Activated CD8-positive, alpha-beta memory T cell treated with anti-CD3 and anti-CD28 coated beads, Interleukin-2, amount 50 U/mL, for 48 hours (primary cell): ENCODE measurements around the gene TSPAN5.

Source experiments
- DNase-seq: peaks from one replicate; pipeline ENCODE4 v3.0.0-alpha.2; 2020

The TSPAN5 gene

GRCh38 chr4:98514741-98515469 is 143.5 kb downstream of the TSPAN5 start:
- DNase-seq: no peak

- no peak for DNase-seq
These were observed 145.5 kb downstream of the TSPAN5 start for GRCh38 chr4:98512918-98513317.

GRCh38 chr4:98510757-98511517 is 147.5 kb downstream of the TSPAN5 start:
- no peak for DNase-seq

GRCh38 chr4:98510340-98510739 is 148.1 kb downstream of the TSPAN5 start:
- DNase-seq: no peak

- DNase-seq: no peak
These were observed 148.7 kb downstream of the TSPAN5 start for GRCh38 chr4:98509721-98510120.

- DNase-seq: no peak
These were observed 149.4 kb downstream of the TSPAN5 start for GRCh38 chr4:98508829-98509598.

GRCh38 chr4:98508248-98508647 is 150.2 kb downstream of the TSPAN5 start:
- no peak for DNase-seq

GRCh38 chr4:98507299-98507698 is 151.1 kb downstream of the TSPAN5 start:
- DNase-seq: no peak

GRCh38 chr4:98506462-98507132 is 151.8 kb downstream of the TSPAN5 start:
- DNase-seq: no peak

- no peak for DNase-seq
These were observed 152.4 kb downstream of the TSPAN5 start for GRCh38 chr4:98505992-98506391.

GRCh38 chr4:98504091-98504490 is 154.3 kb downstream of the TSPAN5 start:
- DNase-seq: no peak

GRCh38 chr4:98503676-98504075 is 154.7 kb downstream of the TSPAN5 start:
- no peak for DNase-seq

- no peak for DNase-seq
These were observed 155.8 kb downstream of the TSPAN5 start for GRCh38 chr4:98502624-98503023.

GRCh38 chr4:98502031-98502430 is 156.4 kb downstream of the TSPAN5 start:
- DNase-seq: no peak

GRCh38 chr4:98501383-98501782 is 157.0 kb downstream of the TSPAN5 start:
- DNase-seq: no peak

- DNase-seq: no peak
These were observed 159.6 kb downstream of the TSPAN5 start for GRCh38 chr4:98498774-98499173.

GRCh38 chr4:98496152-98496845 is 162.1 kb downstream of the TSPAN5 start:
- no peak for DNase-seq

GRCh38 chr4:98493296-98493695 is 165.1 kb downstream of the TSPAN5 start:
- DNase-seq: no peak

- no peak for DNase-seq
These were observed 166.4 kb downstream of the TSPAN5 start for GRCh38 chr4:98491899-98492559.

GRCh38 chr4:98490251-98490650 is 168.2 kb downstream of the TSPAN5 start:
- no peak for DNase-seq

GRCh38 chr4:98485816-98486345 is 172.5 kb downstream of the TSPAN5 start:
- DNase-seq: peak; percentile 42

GRCh38 chr4:98484031-98484430 is 174.4 kb downstream of the TSPAN5 start:
- peak; percentile 2 for DNase-seq
